Vagina (tissue), 2 donors: Measurements from ENCODE around the gene ITIH1.

Source experiments
- POLR2A ChIP-seq, 2 donors: fragments of 450-650 bp; IDR thresholded peaks; one replicate each; pipeline ENCODE4 v1.6.1; 2017; ENCODE audit warnings: antibody characterized with exemption in 2 of 2, mild to moderate bottlenecking in 2 of 2, moderate library complexity in 2 of 2
- POLR2AphosphoS5 ChIP-seq, 2 donors: sonication (generic); formaldehyde crosslinking; IDR thresholded peaks; one replicate each; pipeline ENCODE4 v1.9.0; 2017; ENCODE audit warnings: antibody characterized with exemption in 2 of 2, mild to moderate bottlenecking in 2 of 2, low read depth in 1 of 2; ENCODE audit not compliant: insufficient read depth in 1 of 2
- TF ChIP-seq, protein P1 (sequence below), 3 experiments: fragments of 450-650 bp in 2 of 3; fragments of 200-600 bp in 1 of 3; sonication (generic) in 1 of 3; IDR thresholded peaks; one replicate each; pipeline ENCODE4 v1.5.1; 2017 to 2019; ENCODE audit warnings: antibody characterized with exemption in 3 of 3, mild to moderate bottlenecking in 2 of 3, moderate library complexity in 2 of 3

DNA sequence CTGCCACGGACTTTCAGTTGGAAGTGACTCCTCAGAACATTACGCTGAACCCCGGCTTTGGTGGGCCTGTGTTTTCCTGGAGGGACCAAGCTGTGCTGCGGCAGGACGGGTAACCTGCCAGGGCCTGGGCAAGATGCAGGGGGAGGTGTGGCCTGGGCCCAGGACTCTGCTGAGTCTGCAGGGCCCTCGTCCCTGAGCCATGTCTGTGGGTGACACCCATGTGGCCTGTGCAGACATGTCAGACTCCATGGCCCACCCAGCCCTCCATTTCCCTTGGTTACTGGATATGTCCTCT lies 12.3 kb downstream of the ITIH1 start:
- TF ChIP-seq, protein P1, sequence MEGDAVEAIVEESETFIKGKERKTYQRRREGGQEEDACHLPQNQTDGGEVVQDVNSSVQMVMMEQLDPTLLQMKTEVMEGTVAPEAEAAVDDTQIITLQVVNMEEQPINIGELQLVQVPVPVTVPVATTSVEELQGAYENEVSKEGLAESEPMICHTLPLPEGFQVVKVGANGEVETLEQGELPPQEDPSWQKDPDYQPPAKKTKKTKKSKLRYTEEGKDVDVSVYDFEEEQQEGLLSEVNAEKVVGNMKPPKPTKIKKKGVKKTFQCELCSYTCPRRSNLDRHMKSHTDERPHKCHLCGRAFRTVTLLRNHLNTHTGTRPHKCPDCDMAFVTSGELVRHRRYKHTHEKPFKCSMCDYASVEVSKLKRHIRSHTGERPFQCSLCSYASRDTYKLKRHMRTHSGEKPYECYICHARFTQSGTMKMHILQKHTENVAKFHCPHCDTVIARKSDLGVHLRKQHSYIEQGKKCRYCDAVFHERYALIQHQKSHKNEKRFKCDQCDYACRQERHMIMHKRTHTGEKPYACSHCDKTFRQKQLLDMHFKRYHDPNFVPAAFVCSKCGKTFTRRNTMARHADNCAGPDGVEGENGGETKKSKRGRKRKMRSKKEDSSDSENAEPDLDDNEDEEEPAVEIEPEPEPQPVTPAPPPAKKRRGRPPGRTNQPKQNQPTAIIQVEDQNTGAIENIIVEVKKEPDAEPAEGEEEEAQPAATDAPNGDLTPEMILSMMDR (IDR thresholded peaks at IDR 0.05), result no peak
- TF ChIP-seq POLR2A (IDR thresholded peaks at IDR 0.05), result no peak
- no peak for TF ChIP-seq POLR2AphosphoS5 (IDR thresholded peaks at IDR 0.05; ENCODE audit: insufficient read depth in 1 of 2, low read depth in 1 of 2)
